A172 (cell line): ENCODE results near the gene PTTG2. TPM values are rescaled to one million over a fixed set of nuclear protein-coding genes. Genes with fewer than 3 reads are reported as not detected.
"Not testable (repeated sequence)": the region's sequence is repeated elsewhere in the genome, so short reads cannot be mapped to it uniquely, and the experiment has no call there.

Source experiments
- DNase-seq: peaks from one replicate; pipeline ENCODE4 v3.0.0-alpha.2; 2015; ENCODE audit warnings: low spot score
- total RNA-seq: library from RNA; depleted of rRNA; stranded (reverse); fragments of >200 nt; shearing (Covaris generic); gene quantifications from 2 replicates; pipeline ENCODE4 v1.2.3, GENCODE V29; 2014; rRNA removed

PTTG2 gene
- not detected in 2 replicates for total RNA-seq

GRCh38 chr4:37960098-37960497 is at the start of gene PTTG2:
TSS of gene PTTG2 (plus strand) at chr4:37960398. CDS start at chr4:37960435, 37 bp downstream.
- no peak for DNase-seq

GRCh38 chr4:37914539-37914938 is 45.7 kb upstream of the PTTG2 start:
- no peak for DNase-seq

- DNase-seq: no peak
These were observed 42.8 kb upstream of the PTTG2 start for GRCh38 chr4:37917388-37917787.

GRCh38 chr4:37918653-37919052 is 41.5 kb upstream of the PTTG2 start:
- DNase-seq: no peak

- DNase-seq: no peak
These were observed 37.9 kb upstream of the PTTG2 start for GRCh38 chr4:37922328-37922727.

- not testable (repeated sequence) for DNase-seq
These were observed 37.1 kb upstream of the PTTG2 start for GRCh38 chr4:37923089-37923488.

- no peak for DNase-seq
These were observed 35.3 kb upstream of the PTTG2 start for GRCh38 chr4:37924946-37925345.

- no peak for DNase-seq
These were observed 32.8 kb upstream of the PTTG2 start for GRCh38 chr4:37927434-37927833.

GRCh38 chr4:37928426-37929416 is 31.5 kb upstream of the PTTG2 start:
- peak; percentile 69 for DNase-seq

GRCh38 chr4:37934096-37934495 is 26.1 kb upstream of the PTTG2 start:
- DNase-seq: no peak

GRCh38 chr4:37934609-37935008 is 25.6 kb upstream of the PTTG2 start:
- DNase-seq: no peak

- DNase-seq: no peak
These were observed 25.2 kb upstream of the PTTG2 start for GRCh38 chr4:37935026-37935425.

GRCh38 chr4:37936889-37937498 is 23.2 kb upstream of the PTTG2 start:
- no peak for DNase-seq

GRCh38 chr4:37938208-37938607 is 22.0 kb upstream of the PTTG2 start:
- DNase-seq: no peak

- no peak for DNase-seq
These were observed 13.6 kb upstream of the PTTG2 start for GRCh38 chr4:37946503-37947179.

- no peak for DNase-seq
These were observed 11.7 kb upstream of the PTTG2 start for GRCh38 chr4:37948542-37948941.

- DNase-seq: no peak
These were observed 10.4 kb upstream of the PTTG2 start for GRCh38 chr4:37949636-37950426.

- DNase-seq: no peak
These were observed 8.5 kb upstream of the PTTG2 start for GRCh38 chr4:37951461-37952352.

- no peak for DNase-seq
These were observed 7.0 kb upstream of the PTTG2 start for GRCh38 chr4:37953156-37953555.

GRCh38 chr4:37953620-37954293 is 6.4 kb upstream of the PTTG2 start:
- peak; percentile 50 for DNase-seq
